RWPE2 (cell line): ENCODE data around the gene SEMA4D.

ENCODE experiments used
- ATAC-seq: fragments of 200-7000 bp; cut with Tn5 transposase; 3 replicates; pipeline ENCODE4 v1.9.1; 2021; ENCODE audit warnings: low read depth
- DNase-seq: peaks from one replicate; pipeline ENCODE4 v3.0.0-alpha.2; 2020; ENCODE audit warnings: low spot score
- H3K27ac ChIP-seq: fragments of 450-650 bp; 2 replicates; pipeline ENCODE4 v1.5.1; 2017; ENCODE audit warnings: mild to moderate bottlenecking; ENCODE audit not compliant: poor library complexity, severe bottlenecking
- H3K27me3 ChIP-seq: fragments of 250-450 bp; sonication (Bioruptor Pico); 2 replicates; pipeline ENCODE4 v1.5.1; 2021; ENCODE audit warnings: mild to moderate bottlenecking, moderate library complexity; ENCODE audit not compliant: insufficient read depth, poor library complexity, severe bottlenecking
- H3K36me3 ChIP-seq: fragments of 250-450 bp; sonication (Bioruptor Pico); 2 replicates; pipeline ENCODE4 v1.5.1; 2020; ENCODE audit warnings: low read depth, mild to moderate bottlenecking, moderate library complexity
- H3K4me1 ChIP-seq: fragments of 250-450 bp; sonication (Bioruptor Pico); 2 replicates; pipeline ENCODE4 v1.5.1; 2021; ENCODE audit warnings: mild to moderate bottlenecking, moderate library complexity; ENCODE audit not compliant: insufficient read depth, poor library complexity, severe bottlenecking
- H3K4me3 ChIP-seq: fragments of 250-450 bp; sonication (Bioruptor Pico); 2 replicates; pipeline ENCODE4 v1.5.1; 2021; ENCODE audit warnings: mild to moderate bottlenecking, moderate library complexity; ENCODE audit not compliant: severe bottlenecking
- H3K9me3 ChIP-seq: fragments of 250-450 bp; sonication (Bioruptor Pico); 2 replicates; pipeline ENCODE4 v1.5.1; 2021; ENCODE audit warnings: mild to moderate bottlenecking, moderate library complexity; ENCODE audit not compliant: severe bottlenecking
- TF ChIP-seq, protein P1 (sequence below): fragments of 450-650 bp; IDR thresholded peaks from one replicate; pipeline ENCODE4 v1.5.1; 2017; ENCODE audit warnings: mild to moderate bottlenecking, moderate library complexity; ENCODE audit not compliant: poor library complexity, severe bottlenecking

SEMA4D gene

DNA sequence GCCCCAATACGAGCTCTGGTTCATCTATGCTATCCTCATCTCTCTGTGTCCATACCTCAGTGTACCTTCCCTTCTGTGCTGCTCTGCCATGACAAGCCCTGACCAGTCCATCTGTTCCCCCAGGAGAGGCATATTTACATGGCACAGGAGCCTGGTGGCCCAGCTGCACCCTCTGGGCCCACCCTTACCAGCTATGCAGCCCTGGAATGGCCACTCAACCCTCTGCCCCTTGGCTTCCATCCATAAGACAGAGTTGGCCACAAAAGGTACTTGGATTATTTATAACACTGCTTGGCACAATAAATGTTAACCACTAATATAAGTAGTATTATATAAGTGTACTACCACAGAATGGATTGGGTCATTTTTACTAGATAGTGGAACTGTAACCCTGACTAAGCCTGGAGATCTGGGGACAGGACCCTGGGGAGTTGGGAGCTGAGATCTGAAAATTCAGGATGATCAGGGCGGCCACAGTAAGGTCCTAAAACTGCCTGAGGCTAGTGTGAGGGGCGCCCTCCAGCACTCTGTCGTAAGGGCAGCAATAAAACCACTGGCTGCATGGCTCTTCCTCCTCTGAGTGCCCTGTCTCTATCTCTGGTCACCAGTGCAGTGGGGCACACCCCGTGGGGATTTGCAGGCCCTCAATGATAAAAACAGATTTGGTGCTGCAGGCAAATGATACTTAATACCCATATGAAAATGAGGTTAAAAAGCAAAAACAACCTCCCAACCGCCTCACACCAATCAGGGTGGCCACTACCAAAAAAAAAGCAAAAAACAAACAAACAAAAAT lies 65.8 kb downstream of the SEMA4D start:
- TF ChIP-seq, protein P1, sequence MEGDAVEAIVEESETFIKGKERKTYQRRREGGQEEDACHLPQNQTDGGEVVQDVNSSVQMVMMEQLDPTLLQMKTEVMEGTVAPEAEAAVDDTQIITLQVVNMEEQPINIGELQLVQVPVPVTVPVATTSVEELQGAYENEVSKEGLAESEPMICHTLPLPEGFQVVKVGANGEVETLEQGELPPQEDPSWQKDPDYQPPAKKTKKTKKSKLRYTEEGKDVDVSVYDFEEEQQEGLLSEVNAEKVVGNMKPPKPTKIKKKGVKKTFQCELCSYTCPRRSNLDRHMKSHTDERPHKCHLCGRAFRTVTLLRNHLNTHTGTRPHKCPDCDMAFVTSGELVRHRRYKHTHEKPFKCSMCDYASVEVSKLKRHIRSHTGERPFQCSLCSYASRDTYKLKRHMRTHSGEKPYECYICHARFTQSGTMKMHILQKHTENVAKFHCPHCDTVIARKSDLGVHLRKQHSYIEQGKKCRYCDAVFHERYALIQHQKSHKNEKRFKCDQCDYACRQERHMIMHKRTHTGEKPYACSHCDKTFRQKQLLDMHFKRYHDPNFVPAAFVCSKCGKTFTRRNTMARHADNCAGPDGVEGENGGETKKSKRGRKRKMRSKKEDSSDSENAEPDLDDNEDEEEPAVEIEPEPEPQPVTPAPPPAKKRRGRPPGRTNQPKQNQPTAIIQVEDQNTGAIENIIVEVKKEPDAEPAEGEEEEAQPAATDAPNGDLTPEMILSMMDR: no peak
- Histone ChIP-seq H3K9me3 (no peaks in the 10 kb centered on the region), H3K4me3 (no peak overlapping the region), H3K36me3 (no peaks in the 10 kb centered on the region), H3K4me1 (peaks cover 8% of the 10 kb centered on the region), H3K27me3 (no peaks in the 10 kb centered on the region), H3K27ac (no peak overlapping the region)
- ATAC-seq: no peak
- DNase-seq: no peak

DNA sequence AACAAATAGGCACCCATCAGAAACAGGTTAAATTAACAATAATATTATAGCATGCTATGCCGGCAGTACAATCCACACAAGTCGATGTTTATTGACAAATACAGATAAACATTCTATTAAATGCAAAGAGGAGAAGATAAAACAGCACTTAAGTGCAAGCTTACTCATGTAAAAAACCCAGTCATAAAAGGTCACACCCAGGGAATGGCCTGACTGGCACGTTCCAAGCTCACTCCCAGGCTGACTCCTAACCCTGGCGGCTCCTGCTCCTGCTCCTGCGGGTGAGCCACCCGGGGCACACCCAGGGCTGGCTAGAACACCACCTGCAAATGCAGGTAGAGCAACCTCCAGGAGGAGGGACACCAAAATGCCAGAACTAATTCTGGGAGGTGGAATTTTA lies 66.9 kb downstream of the SEMA4D start:
- peak; percentile 69 for ATAC-seq
- no peak for DNase-seq

DNA sequence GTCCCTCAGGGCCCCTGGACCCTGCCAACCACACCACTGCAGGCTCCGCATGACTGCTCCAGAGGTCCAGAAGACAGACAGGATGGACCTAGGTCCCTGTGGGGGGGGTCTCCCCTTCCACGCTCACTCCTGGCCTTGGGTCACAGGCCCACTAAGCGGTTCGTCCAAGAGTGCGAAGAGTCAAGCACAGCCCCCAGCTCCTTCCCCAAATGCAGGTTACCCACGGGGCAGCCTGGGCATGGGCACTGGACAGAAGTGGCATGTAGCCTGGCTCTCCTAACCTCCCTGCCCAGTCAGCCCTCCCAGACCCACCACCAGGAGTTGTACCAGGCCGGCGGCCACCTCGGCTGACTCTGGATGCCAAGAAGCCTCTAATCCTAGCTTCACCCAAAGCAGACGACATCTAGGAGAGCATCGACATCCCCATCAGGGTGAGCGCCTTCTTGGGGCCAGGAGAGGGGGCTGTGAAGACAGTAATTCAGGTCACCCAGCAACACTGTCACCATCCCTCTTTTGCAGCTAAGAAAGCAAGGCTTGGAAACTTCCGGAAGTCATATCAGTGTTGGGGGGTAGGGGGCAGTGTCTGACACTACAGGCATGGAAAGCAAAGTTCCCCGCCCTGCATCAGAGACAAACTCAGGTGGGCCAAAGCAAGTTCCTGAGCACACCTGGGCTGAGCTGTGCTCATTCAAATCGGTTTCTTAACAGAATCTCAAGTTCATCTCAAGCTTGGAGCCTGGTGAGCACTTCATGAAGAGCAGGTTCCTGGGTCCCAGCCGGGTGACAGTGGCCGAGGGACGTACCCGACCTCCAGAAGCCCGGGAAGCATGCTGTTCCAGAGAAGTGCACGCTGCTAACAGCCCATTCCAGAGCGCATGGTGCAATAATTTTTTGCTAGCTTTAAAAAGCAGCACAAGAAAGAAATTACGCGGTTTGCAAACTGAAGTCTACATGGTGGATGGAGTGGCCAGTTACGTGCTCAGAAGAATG lies 68.7 kb downstream of the SEMA4D start:
- ATAC-seq: no peak
- no peaks in the 10 kb centered on the region for H3K27me3 ChIP-seq
- H3K4me3 ChIP-seq: no peak overlapping the region
- H3K27ac ChIP-seq: no peak overlapping the region
- TF ChIP-seq, protein P1: no peak
- no peaks in the 10 kb centered on the region for H3K36me3 ChIP-seq
- H3K9me3 ChIP-seq: no peaks in the 10 kb centered on the region
- DNase-seq: no peak
- H3K4me1 ChIP-seq: no peaks in the 10 kb centered on the region

More for the DNA sequence above, 66.9 kb downstream of the SEMA4D start:
- Histone ChIP-seq H3K9me3 (no peaks in the 10 kb centered on the region), H3K36me3 (no peaks in the 10 kb centered on the region), H3K27ac (no peak overlapping the region), H3K27me3 (no peaks in the 10 kb centered on the region), H3K4me1 (peaks cover 8% of the 10 kb centered on the region), H3K4me3 (no peak overlapping the region)
- TF ChIP-seq, protein P1: no peak

DNA sequence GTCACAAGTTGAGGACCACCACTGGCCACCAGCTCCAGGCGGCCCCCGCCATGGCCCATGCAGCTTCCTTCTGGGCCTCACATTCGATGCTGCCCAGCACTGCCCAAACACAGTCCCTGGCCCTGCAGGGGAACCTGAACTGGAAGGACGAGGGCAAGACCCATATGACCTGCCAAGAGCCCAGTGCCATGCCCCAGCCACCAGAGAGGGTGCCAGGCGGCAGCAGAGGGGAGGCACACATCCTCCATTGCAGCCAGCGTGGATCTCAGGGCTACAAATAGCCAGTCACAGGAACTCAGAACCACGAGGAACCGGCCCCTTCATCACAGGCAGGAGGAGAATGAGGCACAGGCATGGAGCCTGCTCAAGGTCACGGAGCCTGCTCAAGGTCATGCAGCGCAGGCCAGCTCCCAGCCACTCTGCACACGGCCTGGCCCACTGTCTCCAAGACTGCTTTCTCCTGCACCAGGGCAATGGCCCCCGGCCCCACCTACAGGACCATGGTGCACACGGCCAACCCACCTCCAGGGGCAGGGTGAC lies 69.6 kb downstream of the SEMA4D start:
- H3K9me3 ChIP-seq: no peaks in the 10 kb centered on the region
- H3K27ac ChIP-seq: no peak overlapping the region
- no peaks in the 10 kb centered on the region for H3K36me3 ChIP-seq
- H3K4me3 ChIP-seq: no peak overlapping the region
- no peaks in the 10 kb centered on the region for H3K4me1 ChIP-seq
- TF ChIP-seq, protein P1: no peak
- DNase-seq (no peak), ATAC-seq (no peak)
- H3K27me3 ChIP-seq: no peaks in the 10 kb centered on the region
